Upper lobe of right lung (tissue), 1 donor: ENCODE data around the gene ARHGAP42. TPM values are rescaled to one million over a fixed set of nuclear protein-coding genes. Genes with fewer than 3 reads are reported as not detected.
"Not testable (repeated sequence)": the region's sequence is repeated elsewhere in the genome, so short reads cannot be mapped to it uniquely, and the experiment has no call there.

ENCODE experiments used
- ATAC-seq: fragments of 200-7000 bp; cut with Tn5 transposase; one replicate; pipeline ENCODE4 v1.9.1; 2020; ENCODE audit warnings: mild to moderate bottlenecking, moderate library complexity
- DNase-seq: peaks from one replicate; pipeline ENCODE4 v3.0.0-alpha.2; 2020
- H3K27ac ChIP-seq: fragments of 200-600 bp; one replicate; pipeline ENCODE4 v1.8.0; 2022
- H3K27me3 ChIP-seq: fragments of 200-600 bp; one replicate; pipeline ENCODE4 v1.8.0; 2022; ENCODE audit warnings: mild to moderate bottlenecking
- H3K36me3 ChIP-seq: fragments of 200-600 bp; one replicate; pipeline ENCODE4 v1.8.0; 2022
- H3K4me1 ChIP-seq: fragments of 200-600 bp; one replicate; pipeline ENCODE4 v1.8.0; 2022
- H3K4me3 ChIP-seq: fragments of 200-600 bp; one replicate; pipeline ENCODE4 v1.8.0; 2022; ENCODE audit warnings: mild to moderate bottlenecking
- H3K9me3 ChIP-seq: fragments of 200-600 bp; one replicate; pipeline ENCODE4 v1.8.0; 2022
- intact Hi-C: fragments of 100-400 bp; cut with DNase I; formaldehyde crosslinking; loops from one replicate; pipeline ENCODE4 v1.11.0; 2022
- total RNA-seq: library from RNA; stranded (reverse); fragmentation: NEBNext Ultra II Directional; extraction: Animal tissue kit (Norgen Biotek cat#: 25700); gene quantifications from one replicate; pipeline ENCODE4 v1.2.1, GENCODE V29; 2021
- TF ChIP-seq, protein P1 (sequence below): fragments of 200-600 bp; IDR thresholded peaks from one replicate; pipeline ENCODE4 v1.8.0; 2022; ENCODE audit warnings: antibody characterized with exemption
- donor health status: DM: no; HTN: yes; CAD: no; lungs with severe emphysema.

The ARHGAP42 gene
- total RNA-seq, 1 donor from 2014 or later, result 19.8 TPM

DNA sequence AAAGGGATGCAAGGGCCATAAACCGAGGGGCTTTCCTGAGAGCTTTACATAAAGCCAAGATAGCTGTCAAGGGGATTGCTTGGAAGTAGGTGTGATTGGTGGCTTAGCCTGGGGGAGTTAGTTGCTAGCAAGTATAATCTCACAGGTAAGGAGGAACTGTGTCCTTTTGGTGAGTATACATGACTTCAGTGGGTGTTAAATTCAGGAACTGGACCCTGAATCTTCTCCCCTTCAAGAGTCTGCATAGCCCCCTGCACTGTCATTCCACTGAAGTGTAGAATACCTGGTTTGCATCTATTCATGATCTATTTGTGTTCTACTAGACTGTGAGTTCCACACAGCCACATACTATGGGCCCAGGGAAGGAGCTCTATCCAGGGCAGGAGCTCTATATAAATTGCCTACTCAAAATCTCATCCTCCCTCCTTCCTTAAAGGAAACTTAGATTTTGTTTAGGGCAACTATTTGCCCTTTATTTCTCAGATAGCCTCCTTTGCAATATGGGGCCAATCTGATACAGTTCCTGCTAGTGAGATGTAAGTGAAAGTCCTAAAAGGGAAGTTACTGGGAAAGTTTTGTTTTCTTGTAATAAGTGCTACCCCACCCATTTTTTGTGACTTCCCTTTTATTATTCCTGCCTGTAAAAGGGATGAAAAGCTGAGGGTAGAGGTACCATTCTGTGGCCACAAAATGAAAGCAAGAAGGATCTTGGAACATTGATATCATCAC lies 322.0 kb downstream of the ARHGAP42 start:
- Histone ChIP-seq H3K36me3 (no peaks in the 10 kb centered on the region), H3K27ac (no peak overlapping the region), H3K9me3 (no peaks in the 10 kb centered on the region), H3K27me3 (no peaks in the 10 kb centered on the region), H3K4me3 (no peak overlapping the region), H3K4me1 (no peaks in the 10 kb centered on the region)
- intact Hi-C loops, result no loop called here
- TF ChIP-seq, protein P1, sequence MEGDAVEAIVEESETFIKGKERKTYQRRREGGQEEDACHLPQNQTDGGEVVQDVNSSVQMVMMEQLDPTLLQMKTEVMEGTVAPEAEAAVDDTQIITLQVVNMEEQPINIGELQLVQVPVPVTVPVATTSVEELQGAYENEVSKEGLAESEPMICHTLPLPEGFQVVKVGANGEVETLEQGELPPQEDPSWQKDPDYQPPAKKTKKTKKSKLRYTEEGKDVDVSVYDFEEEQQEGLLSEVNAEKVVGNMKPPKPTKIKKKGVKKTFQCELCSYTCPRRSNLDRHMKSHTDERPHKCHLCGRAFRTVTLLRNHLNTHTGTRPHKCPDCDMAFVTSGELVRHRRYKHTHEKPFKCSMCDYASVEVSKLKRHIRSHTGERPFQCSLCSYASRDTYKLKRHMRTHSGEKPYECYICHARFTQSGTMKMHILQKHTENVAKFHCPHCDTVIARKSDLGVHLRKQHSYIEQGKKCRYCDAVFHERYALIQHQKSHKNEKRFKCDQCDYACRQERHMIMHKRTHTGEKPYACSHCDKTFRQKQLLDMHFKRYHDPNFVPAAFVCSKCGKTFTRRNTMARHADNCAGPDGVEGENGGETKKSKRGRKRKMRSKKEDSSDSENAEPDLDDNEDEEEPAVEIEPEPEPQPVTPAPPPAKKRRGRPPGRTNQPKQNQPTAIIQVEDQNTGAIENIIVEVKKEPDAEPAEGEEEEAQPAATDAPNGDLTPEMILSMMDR, result no peak
- DNase-seq (no peak), ATAC-seq (peak; percentile 22)

DNA sequence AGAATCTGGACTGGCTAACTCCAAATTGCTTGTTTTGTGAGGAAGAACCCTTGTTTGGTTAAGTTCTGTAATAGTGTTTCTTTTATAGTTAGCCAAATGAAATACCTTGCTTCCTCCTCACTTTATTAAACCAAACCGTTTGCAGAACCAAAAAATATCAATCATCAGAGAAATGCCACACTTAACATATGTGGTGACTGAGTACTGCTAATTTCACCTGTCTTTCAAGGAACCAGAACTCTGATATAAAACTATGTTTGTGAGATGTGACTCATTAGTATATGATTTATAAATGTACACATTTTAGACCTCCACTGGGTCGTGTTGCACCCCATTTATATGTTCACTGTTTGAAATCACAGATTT lies 322.6 kb downstream of the ARHGAP42 start:
- no peak overlapping the region for H3K27ac ChIP-seq
- H3K9me3 ChIP-seq, result no peaks in the 10 kb centered on the region
- no peak overlapping the region for H3K4me3 ChIP-seq
- intact Hi-C loops, result no loop called here
- ATAC-seq (no peak), DNase-seq (no peak)
- H3K4me1 ChIP-seq, result no peaks in the 10 kb centered on the region
- no peaks in the 10 kb centered on the region for H3K36me3 ChIP-seq
- no peaks in the 10 kb centered on the region for H3K27me3 ChIP-seq
- TF ChIP-seq, protein P1, result no peak

DNA sequence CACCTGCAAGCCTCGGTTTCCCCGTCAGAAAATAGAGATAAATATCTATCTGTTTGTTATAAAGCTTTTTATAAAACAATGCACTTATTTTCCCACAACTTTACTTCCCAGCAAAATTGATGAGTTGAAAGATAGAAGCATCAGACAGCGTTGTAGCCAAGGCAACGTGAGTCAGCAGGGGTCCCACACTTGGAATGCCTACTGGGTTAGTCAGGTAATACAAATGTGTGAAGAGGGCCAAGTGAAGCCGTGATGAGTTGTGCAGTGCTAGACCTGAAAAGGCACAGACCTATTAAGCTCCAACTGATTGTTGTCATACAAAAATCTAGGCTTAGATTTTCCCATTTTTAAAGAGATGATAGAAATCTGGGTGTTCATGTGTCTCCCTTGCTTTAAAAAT lies 323.8 kb downstream of the ARHGAP42 start:
- intact Hi-C loops, result no loop called here
- TF ChIP-seq, protein P1, result no peak
- no peak for DNase-seq

DNA sequence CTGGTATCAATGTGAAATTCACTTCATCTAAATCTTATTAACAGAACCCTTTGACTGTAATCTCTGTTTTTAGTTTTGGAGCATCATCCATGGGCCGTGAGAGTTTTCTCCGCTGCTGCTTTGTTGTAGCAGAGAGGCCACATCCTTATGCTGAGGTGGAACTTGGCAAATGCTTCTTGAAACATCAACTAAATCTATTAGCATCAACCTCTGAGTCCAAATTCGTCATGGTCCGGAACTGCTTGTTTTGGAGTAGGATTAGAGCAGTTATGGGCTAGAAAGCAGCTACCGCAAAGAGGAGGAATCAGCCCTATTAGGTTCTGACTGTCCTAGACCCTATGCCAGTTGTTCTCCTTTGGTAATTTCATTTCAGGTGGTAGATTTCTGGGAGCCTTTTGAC lies 324.8 kb downstream of the ARHGAP42 start:
- intact Hi-C loops, result no loop called here
- H3K4me1 ChIP-seq, result no peaks in the 10 kb centered on the region
- ATAC-seq, result no peak
- no peak overlapping the region for H3K4me3 ChIP-seq
- no peak for DNase-seq
- TF ChIP-seq, protein P1, result no peak
- H3K27me3 ChIP-seq, result no peaks in the 10 kb centered on the region
- H3K36me3 ChIP-seq, result no peaks in the 10 kb centered on the region
- no peaks in the 10 kb centered on the region for H3K9me3 ChIP-seq
- no peak overlapping the region for H3K27ac ChIP-seq

More for the DNA sequence above, 323.8 kb downstream of the ARHGAP42 start:
- no peak overlapping the region for H3K4me3 ChIP-seq
- no peaks in the 10 kb centered on the region for H3K4me1 ChIP-seq
- no peaks in the 10 kb centered on the region for H3K36me3 ChIP-seq
- no peaks in the 10 kb centered on the region for H3K9me3 ChIP-seq
- no peak overlapping the region for H3K27ac ChIP-seq
- H3K27me3 ChIP-seq, result no peaks in the 10 kb centered on the region
- ATAC-seq, result no peak

DNA sequence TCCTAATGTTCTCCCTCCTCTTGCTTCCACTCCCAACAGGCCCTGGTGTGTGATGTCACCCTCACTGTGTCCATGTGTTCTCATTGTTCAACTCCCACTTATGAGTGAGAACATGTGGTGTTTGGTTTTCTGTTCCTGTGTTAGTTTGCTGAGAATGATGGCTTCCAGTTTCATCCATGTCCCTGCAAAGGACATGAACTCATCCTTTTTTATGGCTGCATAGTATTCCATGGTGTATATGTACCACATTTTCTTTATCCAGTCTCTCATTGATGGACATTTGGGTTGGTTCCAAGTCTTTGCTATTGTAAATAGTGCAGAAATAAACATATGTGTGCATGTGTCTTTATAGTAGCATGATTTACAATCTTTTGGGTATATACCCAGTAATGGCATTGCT lies 326.6 kb downstream of the ARHGAP42 start:
- intact Hi-C loops, H3K27me3 ChIP-seq, ATAC-seq, H3K27ac ChIP-seq, H3K4me3 ChIP-seq, H3K4me1 ChIP-seq, H3K9me3 ChIP-seq, DNase-seq, H3K36me3 ChIP-seq: not testable (repeated sequence)

DNA sequence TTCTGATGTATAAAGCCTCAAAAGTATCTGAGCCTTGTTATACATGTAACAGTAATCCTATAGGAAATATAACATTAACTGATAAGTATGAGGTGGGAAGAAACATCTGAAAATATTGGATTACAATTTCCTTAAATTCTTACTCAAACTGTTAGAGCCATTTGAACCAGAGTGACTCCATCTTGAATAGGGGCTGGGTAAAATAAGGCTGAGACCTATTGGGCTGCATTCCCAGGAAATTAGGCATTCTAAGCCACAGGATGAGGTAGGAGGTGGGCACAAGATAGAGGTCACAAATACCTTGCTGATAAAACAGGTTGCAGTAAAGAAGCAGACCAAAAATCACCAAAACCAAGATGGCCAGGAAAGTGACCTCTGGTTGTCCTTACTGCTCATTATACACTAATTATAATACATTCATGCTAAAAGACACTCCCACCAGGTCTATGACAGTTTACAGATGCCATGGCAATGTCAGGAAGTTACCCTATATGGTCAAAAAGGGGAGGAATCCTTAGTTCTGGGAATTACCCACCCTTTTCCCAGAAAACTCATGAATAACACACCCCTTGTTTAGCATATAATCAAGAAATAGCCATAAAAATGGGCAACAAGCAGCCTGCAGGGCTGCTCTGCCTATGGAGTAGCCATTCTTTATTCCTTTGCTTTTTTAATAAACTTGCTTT lies 327.7 kb downstream of the ARHGAP42 start:
- Histone ChIP-seq H3K4me1 (no peaks in the 10 kb centered on the region), H3K4me3 (no peak overlapping the region), H3K27me3 (no peaks in the 10 kb centered on the region), H3K36me3 (no peaks in the 10 kb centered on the region), H3K27ac (no peak overlapping the region), H3K9me3 (no peaks in the 10 kb centered on the region)
- no peak for ATAC-seq
- DNase-seq, result no peak
- intact Hi-C loops, result no loop called here
- TF ChIP-seq, protein P1, result no peak
